HEK293T (cell line): ENCODE data around the gene UBE2G1.

Experiments used
- ARNT ChIP-seq: fragments of 450-650 bp; IDR thresholded peaks from 2 replicates; pipeline ENCODE4 v1.6.1; 2017; ENCODE audit warnings: mild to moderate bottlenecking
- BHLHE40 ChIP-seq: fragments of 450-650 bp; IDR thresholded peaks from 2 replicates; pipeline ENCODE4 v1.6.1; 2016; ENCODE audit warnings: mild to moderate bottlenecking, moderate library complexity, borderline replicate concordance
- ELF4 ChIP-seq: fragments of 450-650 bp; IDR thresholded peaks from 2 replicates; pipeline ENCODE4 v1.6.1; 2017; ENCODE audit warnings: antibody characterized with exemption
- FOXA1 ChIP-seq: fragments of 450-650 bp; IDR thresholded peaks from 2 replicates; pipeline ENCODE4 v1.6.1; 2016; ENCODE audit warnings: mild to moderate bottlenecking
- FOXK2 ChIP-seq: fragments of 450-650 bp; IDR thresholded peaks from 2 replicates; pipeline ENCODE4 v1.6.1; 2016; ENCODE audit warnings: mild to moderate bottlenecking
- FOXM1 ChIP-seq: fragments of 450-650 bp; IDR thresholded peaks from 2 replicates; pipeline ENCODE4 v1.6.1; 2017; ENCODE audit warnings: mild to moderate bottlenecking, borderline replicate concordance
- HDGF ChIP-seq: fragments of 450-650 bp; IDR thresholded peaks from 2 replicates; pipeline ENCODE4 v1.6.1; 2017; ENCODE audit warnings: antibody characterized with exemption, borderline replicate concordance
- L3MBTL2 ChIP-seq: fragments of 450-650 bp; conservative IDR thresholded peaks from 2 replicates; pipeline ENCODE4 v1.6.1; 2016; ENCODE audit warnings: mild to moderate bottlenecking
- PKNOX1 ChIP-seq: fragments of 450-650 bp; IDR thresholded peaks from 2 replicates; pipeline ENCODE4 v1.6.1; 2016
- SP1 ChIP-seq: fragments of 450-650 bp; IDR thresholded peaks from 2 replicates; pipeline ENCODE4 v1.6.1; 2017
- SUZ12 ChIP-seq: fragments of 450-650 bp; IDR thresholded peaks from 2 replicates; pipeline ENCODE4 v1.6.1; 2016; ENCODE audit warnings: mild to moderate bottlenecking
- TARDBP ChIP-seq: fragments of 450-650 bp; IDR thresholded peaks from 2 replicates; pipeline ENCODE4 v1.6.1; 2016

- TF ChIP-seq HDGF (no peak), SP1 (no peak), L3MBTL2 (no peak), FOXM1 (no peak), FOXK2 (no peak), TARDBP (no peak), ARNT (no peak), PKNOX1 (no peak), BHLHE40 (no peak), SUZ12 (no peak), FOXA1 (no peak), ELF4 (no peak)
Measured at GRCh38 chr17:4369557-4370230, 3.2 kb upstream of the UBE2G1 start.
